ENCODE results near the gene CCR1.
"Not testable (repeated sequence)": the region's sequence is repeated elsewhere in the genome, so short reads cannot be mapped to it uniquely, and the experiment has no call there.

Gene CCR1

GRCh38 chr3:46209746-46210470, 1.8 kb upstream of the CCR1 start:
- no peak for DNase-seq

GRCh38 chr3:46209053-46209452, 940 bp upstream of the CCR1 start:
- no peak for DNase-seq

- not testable (repeated sequence) for DNase-seq
These were observed 599 bp downstream of the CCR1 start for GRCh38 chr3:46207514-46207913.

GRCh38 chr3:46206282-46207015, 1.7 kb downstream of the CCR1 start:
- no peak for DNase-seq

- no peak for DNase-seq
These were observed 2.7 kb downstream of the CCR1 start for GRCh38 chr3:46205286-46205960.

- no peak for DNase-seq
These were observed 4.4 kb downstream of the CCR1 start for GRCh38 chr3:46203681-46204080.

GRCh38 chr3:46202535-46202934, 5.6 kb downstream of the CCR1 start:
- DNase-seq, result no peak

GRCh38 chr3:46200790-46201189, 7.3 kb downstream of the CCR1 start:
- no peak for DNase-seq

- no peak for DNase-seq
These were observed 7.9 kb downstream of the CCR1 start for GRCh38 chr3:46200211-46200610.

DNA sequence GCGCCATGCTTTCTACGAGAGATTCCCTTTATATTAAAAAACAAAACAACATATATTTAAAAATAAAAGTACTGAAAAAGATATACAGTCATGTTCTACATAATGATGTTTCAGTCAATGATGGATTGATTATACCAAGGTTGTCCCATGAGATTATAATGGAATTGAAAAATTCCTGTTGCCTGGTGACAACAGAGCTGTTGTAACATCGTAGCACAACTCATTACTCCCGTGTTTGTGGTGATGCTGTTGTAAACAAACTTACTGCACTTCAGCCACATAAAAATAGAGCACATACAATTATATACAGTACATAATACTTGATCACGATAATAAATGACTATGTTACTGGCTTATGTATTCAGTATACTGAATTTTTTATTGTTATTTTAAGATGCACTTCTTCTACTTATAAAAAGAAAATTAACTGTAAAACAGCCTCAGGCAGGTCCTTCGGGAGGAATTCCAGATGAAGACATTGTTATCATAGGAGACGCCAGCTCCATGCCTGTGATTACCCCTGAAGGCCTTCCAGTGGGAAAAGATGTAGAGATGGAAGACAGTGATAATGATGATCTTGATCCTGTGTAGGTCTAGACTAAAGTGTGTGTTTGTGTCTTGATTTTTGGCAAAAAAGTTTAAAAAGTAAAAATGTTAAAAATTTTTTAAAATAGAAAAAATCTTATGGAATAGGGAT, 11.7 kb downstream of the CCR1 start:
- no peak for DNase-seq

- no peak for DNase-seq
These were observed 13.1 kb downstream of the CCR1 start for GRCh38 chr3:46194868-46195553.

DNA sequence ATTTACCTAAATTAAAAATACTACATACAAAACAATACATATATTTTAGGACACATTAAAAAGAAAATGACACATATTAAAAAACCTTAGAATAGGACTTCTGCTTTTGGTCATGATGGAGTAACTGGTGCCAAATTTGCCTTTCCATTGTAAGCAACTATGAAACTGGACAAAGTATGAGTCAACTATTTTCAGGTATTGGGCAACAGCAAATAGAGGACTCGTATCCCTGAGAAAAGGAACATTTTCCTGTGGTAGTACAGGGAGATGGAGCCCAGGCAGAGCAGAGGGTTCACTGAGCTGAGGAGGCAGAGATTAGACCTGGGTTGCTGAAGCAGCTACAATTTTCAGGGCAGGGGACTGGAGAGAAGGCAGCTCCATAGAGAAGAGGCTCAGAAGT, 14.7 kb downstream of the CCR1 start:
- no peak for DNase-seq

- DNase-seq, result no peak
These were observed 15.2 kb downstream of the CCR1 start for GRCh38 chr3:46192939-46193338.

DNA sequence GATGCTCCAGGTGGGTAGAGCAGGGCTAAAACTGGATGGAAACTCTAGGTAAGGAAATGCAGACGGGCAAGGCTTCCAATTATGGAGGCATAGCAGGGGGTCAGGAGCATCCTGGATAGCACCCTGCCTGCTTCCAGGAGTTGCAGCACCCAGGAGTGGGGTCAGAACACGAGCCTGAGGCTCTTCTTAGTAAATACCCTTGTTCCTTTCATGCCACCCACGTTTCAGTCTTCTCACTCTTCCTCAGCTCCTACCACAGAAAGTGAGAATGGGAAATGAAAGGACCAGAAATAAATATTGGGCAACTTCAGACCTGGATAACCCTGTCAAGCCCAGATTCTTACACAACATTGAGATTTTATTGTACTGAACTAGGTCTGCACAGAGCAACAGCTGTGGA, 16.4 kb downstream of the CCR1 start:
- DNase-seq, result no peak

GRCh38 chr3:46188708-46189107, 19.4 kb downstream of the CCR1 start:
- no peak for DNase-seq

GRCh38 chr3:46187876-46188275, 20.2 kb downstream of the CCR1 start:
- DNase-seq, result no peak

- no peak for DNase-seq
These were observed 20.8 kb downstream of the CCR1 start for GRCh38 chr3:46187341-46187700.

DNA sequence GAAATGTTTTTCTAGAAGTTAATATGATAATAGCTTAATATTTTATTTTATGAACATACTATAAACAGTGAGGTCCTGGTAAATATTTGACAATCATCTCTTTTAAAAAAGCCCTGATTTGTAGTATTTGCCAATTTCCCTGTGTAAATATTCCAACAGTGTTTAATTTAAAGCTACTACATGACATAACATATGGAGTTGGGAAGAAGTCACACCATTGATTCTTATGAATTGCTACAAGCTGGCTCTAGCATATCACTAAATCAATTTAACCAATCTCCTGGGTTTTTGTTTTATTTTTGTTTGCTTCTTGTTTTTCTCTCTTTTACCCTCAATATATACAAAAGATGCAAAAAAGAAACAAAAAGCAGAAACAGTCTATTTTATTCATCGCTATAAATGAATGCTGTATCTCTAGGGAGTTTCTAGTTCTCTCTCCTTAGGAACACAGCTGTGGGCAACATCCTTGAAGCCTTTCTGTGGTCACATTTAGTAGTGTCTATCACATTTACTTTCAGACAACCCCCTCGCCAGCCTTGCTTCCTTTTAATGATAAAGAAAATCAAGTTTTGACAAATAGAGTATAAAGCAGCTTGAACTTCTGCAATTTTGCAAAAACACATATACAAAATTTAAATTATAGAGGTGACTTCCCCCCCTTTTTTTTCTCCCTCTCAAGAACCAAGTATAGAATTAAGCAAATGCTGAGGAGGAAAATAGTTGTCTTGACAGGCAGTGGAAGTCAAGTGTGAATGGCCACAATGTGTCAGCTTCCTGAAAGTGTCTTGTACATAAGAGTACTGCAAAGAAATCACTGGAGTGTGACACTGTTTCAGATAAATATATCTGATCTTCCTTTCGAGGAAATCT, 21.4 kb downstream of the CCR1 start:
- no peak for DNase-seq

GRCh38 chr3:46184469-46184868, 23.6 kb downstream of the CCR1 start:
- DNase-seq, result no peak

DNA sequence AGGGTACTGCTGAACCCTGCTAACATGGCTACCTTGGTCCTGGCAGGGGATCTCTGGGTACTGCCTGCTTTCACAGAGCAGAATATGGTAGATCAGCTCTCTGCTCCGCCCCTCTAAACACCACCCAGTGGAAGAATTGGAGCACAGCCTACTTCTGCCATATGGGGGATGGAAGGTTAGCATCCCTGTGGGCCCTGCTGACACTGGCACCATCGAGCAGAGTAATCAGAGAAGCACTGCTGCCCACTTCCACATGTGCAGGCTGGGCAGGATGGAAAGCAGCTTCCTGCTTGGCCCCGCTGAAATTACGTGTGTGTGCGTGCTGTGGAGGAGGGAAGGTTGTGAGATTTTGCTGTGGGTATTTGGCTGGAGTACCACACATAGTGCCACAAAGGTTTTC, 24.8 kb downstream of the CCR1 start:
- DNase-seq, result no peak

GRCh38 chr3:46168583-46169345, 39.3 kb downstream of the CCR1 start:
- DNase-seq, result no peak

All from activated T-cell treated with anti-CD3 and anti-CD28 coated beads, Interleukin-2, amount 50 U/mL, for 48 hours (primary cell).